Ovary (tissue), 9 donors: ENCODE data around the gene ABCG1. TPM values are rescaled to one million over a fixed set of nuclear protein-coding genes. Genes with fewer than 3 reads are reported as not detected.

Experiments
- DNase-seq, 5 donors: peaks; one replicate each; pipeline ENCODE4 v3.0.0-alpha.2; 2019 to 2020
- H3K27ac ChIP-seq, 2 donors: fragments of 200-600 bp; one replicate each; pipeline versions ENCODE4 v1.5.1 to v1.8.0; 2019 to 2022
- H3K27me3 ChIP-seq: fragments of 200-600 bp; one replicate; pipeline ENCODE4 v1.8.0; 2022
- H3K36me3 ChIP-seq: fragments of 200-600 bp; sonication (generic); one replicate; pipeline ENCODE4 v1.5.1; 2019
- H3K4me1 ChIP-seq: one replicate; pipeline ENCODE4 v1.8.1; 2013; ENCODE audit warnings: mild to moderate bottlenecking, moderate library complexity; ENCODE audit not compliant: insufficient read depth
- H3K4me3 ChIP-seq: fragments of 200-600 bp; sonication (generic); one replicate; pipeline ENCODE4 v1.5.1; 2017
- H3K9me3 ChIP-seq, 2 donors: fragments of 200-600 bp in 1 of 2; sonication (generic) in 1 of 2; one replicate each; pipeline versions ENCODE4 v1.5.1 to v1.8.1; 2013 to 2019; ENCODE audit warnings: mild to moderate bottlenecking in 1 of 2, moderate library complexity in 1 of 2
- EP300 ChIP-seq: sonication (generic); formaldehyde crosslinking; IDR thresholded peaks from one replicate; pipeline ENCODE4 v1.6.1; 2017; ENCODE audit warnings: antibody characterized with exemption
- POLR2A ChIP-seq: fragments of 450-650 bp; IDR thresholded peaks from one replicate; pipeline ENCODE4 v1.6.1; 2017; ENCODE audit warnings: antibody characterized with exemption, mild to moderate bottlenecking, moderate library complexity
- WGBS, 3 donors: extraction: QIAGEN DNeasy Blood & Tissue Kit in 1 of 3; methylation state at CpG; one replicate each; pipeline versions ENCODE4 v1.1.5 to v1.1.7; 2013 to 2017; 5-methylcytosine and 5-hydroxymethylcytosine counted together
- intact Hi-C, 4 donors: fragments of 100-400 bp; cut with DNase I; formaldehyde crosslinking; loops; one replicate each; pipeline versions ENCODE4 v1.11.0 to v1.15.1; 2022 to 2023
- polyA plus RNA-seq, 2 donors: library from polyadenylated mRNA; stranded (reverse); fragments of 200-250 nt in 1 of 2; fragments of 350-450 nt in 1 of 2; fragmentation: Illumina TruSeq in 1 of 2; extraction: RNeasy Lipid Tissue Mini Kit (QIAGEN cat#74804) in 1 of 2; gene quantifications; one replicate each; pipeline ENCODE4 v1.2.3, GENCODE V29; 2013 to 2014
- total RNA-seq, 7 donors: library from RNA; depleted of rRNA in 2 of 7; stranded (reverse); fragments of >200 nt in 2 of 7; fragmentation: NEBNext Ultra II Directional in 3 of 7; extraction: Animal tissue kit (Norgen Biotek cat#: 25700) in 3 of 7; gene quantifications; one replicate each; pipeline versions ENCODE4 v1.1.0 to v1.2.4, GENCODE V29; 2016 to 2023
- TF ChIP-seq, protein P1 (sequence below), 3 donors: fragments of 450-650 bp in 2 of 3; fragments of 200-600 bp in 1 of 3; IDR thresholded peaks; one replicate each; pipeline versions ENCODE4 v1.5.1 to v1.8.0; 2016 to 2022; ENCODE audit warnings: antibody characterized with exemption in 3 of 3, mild to moderate bottlenecking in 1 of 3
- donor health status: DM: no; HTN: no; CAD: no; lungs with moderate emphysema.
- donor health status: DM: no; HTN: no; CAD: no.
- donor health status: Bipolar disorder and iron deficiency.
- donor health status: DM: yes; HTN: yes; CAD: no.
- donor health status: DM: no; HTN: no; CAD: no.
- donor health status: DM: yes; HTN: yes; CAD: no.

ABCG1 gene
- total and polyA plus RNA-seq, 9 donors: 4.3 to 14.9 (median 5.8) TPM

GRCh38 chr21:42214081-42214750 is 4.7 kb upstream of the ABCG1 start:
- DNase-seq: no peak
- Histone ChIP-seq H3K27me3 (no peaks in the 10 kb centered on the region), H3K9me3 (no peaks in the 10 kb centered on the region), H3K36me3 (no peaks in the 10 kb centered on the region), H3K27ac (no peak overlapping the region), H3K4me3 (no peak overlapping the region), H3K4me1 (no peaks in the 10 kb centered on the region)
- TF ChIP-seq POLR2A (no peak), EP300 (no peak)
- TF ChIP-seq, protein P1, sequence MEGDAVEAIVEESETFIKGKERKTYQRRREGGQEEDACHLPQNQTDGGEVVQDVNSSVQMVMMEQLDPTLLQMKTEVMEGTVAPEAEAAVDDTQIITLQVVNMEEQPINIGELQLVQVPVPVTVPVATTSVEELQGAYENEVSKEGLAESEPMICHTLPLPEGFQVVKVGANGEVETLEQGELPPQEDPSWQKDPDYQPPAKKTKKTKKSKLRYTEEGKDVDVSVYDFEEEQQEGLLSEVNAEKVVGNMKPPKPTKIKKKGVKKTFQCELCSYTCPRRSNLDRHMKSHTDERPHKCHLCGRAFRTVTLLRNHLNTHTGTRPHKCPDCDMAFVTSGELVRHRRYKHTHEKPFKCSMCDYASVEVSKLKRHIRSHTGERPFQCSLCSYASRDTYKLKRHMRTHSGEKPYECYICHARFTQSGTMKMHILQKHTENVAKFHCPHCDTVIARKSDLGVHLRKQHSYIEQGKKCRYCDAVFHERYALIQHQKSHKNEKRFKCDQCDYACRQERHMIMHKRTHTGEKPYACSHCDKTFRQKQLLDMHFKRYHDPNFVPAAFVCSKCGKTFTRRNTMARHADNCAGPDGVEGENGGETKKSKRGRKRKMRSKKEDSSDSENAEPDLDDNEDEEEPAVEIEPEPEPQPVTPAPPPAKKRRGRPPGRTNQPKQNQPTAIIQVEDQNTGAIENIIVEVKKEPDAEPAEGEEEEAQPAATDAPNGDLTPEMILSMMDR (IDR thresholded peaks at IDR 0.05): no peak
- 91 to 93% (median 92%) methylated on average over 10 of the region's 10 CpGs for WGBS, 3 donors
- intact Hi-C loops: no loop called here

- TF ChIP-seq POLR2A (no peak), EP300 (no peak)
- TF ChIP-seq, protein P1 (IDR thresholded peaks at IDR 0.05): no peak
- no peak for DNase-seq
- Histone ChIP-seq H3K4me1 (no peaks in the 10 kb centered on the region), H3K9me3 (no peaks in the 10 kb centered on the region), H3K27me3 (no peaks in the 10 kb centered on the region), H3K27ac (no peak overlapping the region), H3K4me3 (no peak overlapping the region), H3K36me3 (no peaks in the 10 kb centered on the region)
- intact Hi-C loops: no loop called here
- WGBS, 3 donors: 82 to 93% (median 85%) methylated on average over 5 of the region's 5 CpGs
These were observed 4.0 kb upstream of the ABCG1 start for GRCh38 chr21:42214921-42215320.

GRCh38 chr21:42215942-42216725 is 2.8 kb upstream of the ABCG1 start:
- intact Hi-C loops: no loop called here

GRCh38 chr21:42216726-42217572 is 2.0 kb upstream of the ABCG1 start:
- no peak for DNase-seq
- H3K9me3 ChIP-seq: no peaks in the 10 kb centered on the region
- intact Hi-C loops: no loop called here
- H3K4me3 ChIP-seq: no peak overlapping the region
- no peaks in the 10 kb centered on the region for H3K27me3 ChIP-seq
- no peak for TF ChIP-seq POLR2A
- H3K4me1 ChIP-seq: no peaks in the 10 kb centered on the region
- 90 to 91% (median 90%) methylated on average over 17 of the region's 17 CpGs for WGBS, 3 donors
- H3K36me3 ChIP-seq: no peaks in the 10 kb centered on the region
- no peak overlapping the region for H3K27ac ChIP-seq

More at GRCh38 chr21:42215942-42216725, 2.8 kb upstream of the ABCG1 start:
- WGBS, 3 donors: 93 to 95% (median 95%) methylated on average over 9 of the region's 9 CpGs
- TF ChIP-seq, protein P1 (IDR thresholded peaks at IDR 0.05): no peak
- Histone ChIP-seq H3K4me3 (no peak overlapping the region), H3K36me3 (no peaks in the 10 kb centered on the region), H3K27ac (no peak overlapping the region), H3K9me3 (no peaks in the 10 kb centered on the region), H3K4me1 (no peaks in the 10 kb centered on the region), H3K27me3 (no peaks in the 10 kb centered on the region)
- DNase-seq: no peak
